A549 treated with DMSO at 1 μM for 4 hours (cell line): Measurements from ENCODE around the gene INHBA. TPM values are rescaled to one million over a fixed set of nuclear protein-coding genes. Genes with fewer than 3 reads are reported as not detected.

Source experiments
- total RNA-seq: library from RNA; stranded (reverse); fragments of 200-300 nt; extraction: Qiagen RNA extraction; gene quantifications from 5 replicates; pipeline ENCODE4 v1.2.3, GENCODE V29; 2022; ENCODE audit warnings: low read depth

Gene INHBA
- 0.78 to 1.7 TPM (median 1.3 TPM) in 5 replicates for total RNA-seq

DNA sequence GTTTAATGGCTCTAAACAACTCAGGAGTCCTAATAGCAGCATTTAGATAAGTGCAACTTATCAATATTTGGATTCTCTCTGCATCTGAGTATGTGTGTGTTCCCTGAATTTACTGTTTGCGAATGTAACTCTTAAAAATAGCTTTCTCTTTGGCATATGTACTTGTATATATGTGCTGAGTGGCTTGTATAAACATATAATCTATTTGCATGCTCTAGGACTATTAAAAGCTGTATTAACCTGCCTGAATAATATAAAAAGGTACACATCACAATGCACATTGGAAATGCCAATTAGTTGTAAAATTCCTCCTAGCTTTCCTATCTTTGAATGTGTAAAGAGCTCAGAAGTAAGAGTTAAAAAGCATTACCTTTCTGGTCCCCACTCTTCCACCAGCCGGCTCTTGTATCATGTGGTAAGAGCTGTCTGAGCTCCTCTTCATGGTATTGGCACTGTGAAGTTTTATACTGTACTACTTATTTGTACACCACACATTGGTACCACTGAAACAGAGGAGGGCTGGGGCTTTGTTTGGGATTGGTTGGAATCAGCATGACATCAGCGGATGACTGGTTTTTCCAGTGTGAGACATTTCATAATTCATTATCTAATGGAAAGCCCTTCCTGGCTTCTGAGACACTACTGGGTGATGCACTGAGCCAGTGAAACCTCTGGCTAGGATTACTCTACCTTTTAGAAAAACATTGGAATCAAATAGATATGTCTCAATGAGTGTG lies at the start of gene INHBA:
Gene INHBA, minus strand, starts transcription at position 456 of the 737 bp plus-strand sequence. CDS start 2,716 bp downstream, outside the sequence.

